ENCODE results near the gene GRWD1.

The GRWD1 gene

GRCh38 chr19:48499316-48500090 is 53.7 kb downstream of the GRWD1 start:
- DNase-seq = no peak

DNA sequence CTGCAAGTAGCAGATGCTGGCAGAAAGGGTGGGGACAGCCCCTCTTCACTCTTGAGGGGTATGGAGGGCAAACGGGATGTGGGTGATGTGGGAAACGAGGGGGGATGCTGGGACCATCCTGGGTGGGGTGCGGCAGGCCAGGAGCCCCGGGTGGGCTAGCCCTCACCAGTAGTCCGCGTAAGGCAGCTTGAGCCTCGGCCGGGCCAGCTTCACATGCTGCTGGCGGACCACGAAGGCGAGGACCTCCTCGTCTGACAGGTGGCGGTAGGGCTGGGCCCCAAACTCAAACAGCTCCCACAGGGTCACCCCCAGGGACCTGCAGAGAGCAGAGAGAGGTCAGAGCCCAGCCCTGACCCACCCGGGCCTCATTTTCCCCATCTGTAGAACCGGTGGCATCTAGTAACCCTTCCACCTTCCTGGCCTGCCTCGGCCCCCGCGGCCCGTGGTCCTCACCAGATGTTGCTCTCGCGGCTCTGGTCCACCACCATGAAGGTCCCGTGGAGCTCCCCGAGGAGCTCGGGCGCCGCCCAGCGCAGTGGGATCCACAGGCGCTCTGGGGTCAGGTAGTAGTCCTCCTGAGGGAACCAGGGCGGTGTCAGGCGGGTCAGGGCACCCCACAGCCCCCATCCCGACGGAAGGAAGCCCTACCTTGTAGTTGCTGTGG is 55.2 kb downstream of the GRWD1 start:
- DNase-seq = no peak

DNA sequence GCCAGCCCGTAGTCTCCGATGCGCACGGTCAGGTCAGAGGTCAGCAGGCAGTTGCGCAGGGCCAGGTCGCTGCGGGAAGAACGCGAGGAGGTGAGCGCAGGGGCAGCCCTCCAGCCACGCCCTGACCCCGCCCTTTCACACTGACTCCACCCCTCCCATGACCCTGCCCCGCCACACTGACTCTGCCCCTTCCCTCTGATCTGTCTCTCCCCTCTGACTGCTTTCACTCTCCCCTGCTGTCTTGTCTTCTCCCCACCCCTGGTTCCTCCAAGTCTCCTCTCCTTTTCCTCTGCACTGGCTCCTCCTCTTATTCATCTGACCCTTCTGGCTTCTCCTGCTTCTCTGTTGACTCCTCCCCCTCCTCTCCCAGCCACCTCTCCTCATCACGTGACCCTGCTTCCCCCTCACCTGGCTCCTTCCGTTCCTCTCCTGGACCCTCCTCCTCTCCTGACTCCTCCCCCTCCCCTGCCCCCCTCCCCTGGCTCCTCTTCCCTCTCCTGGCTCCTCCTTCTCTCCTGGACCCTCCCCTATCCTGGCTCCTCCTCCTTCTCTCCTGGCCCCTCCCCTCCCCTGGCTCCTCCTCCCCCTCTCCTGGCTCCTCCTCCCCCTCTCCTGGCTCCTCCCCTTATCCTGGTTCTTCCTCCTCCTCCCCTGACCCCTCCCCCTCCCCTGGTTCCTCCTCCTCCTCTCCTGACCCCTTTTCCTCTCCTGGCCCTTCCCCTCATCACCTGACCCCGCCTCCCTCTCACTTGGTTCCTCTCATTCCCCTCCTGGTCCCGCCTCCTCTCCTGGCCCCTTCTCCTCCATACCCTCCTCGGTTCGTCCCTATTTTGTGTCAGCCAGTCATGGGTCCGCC is 55.9 kb downstream of the GRWD1 start:
- DNase-seq = peak; percentile 84 to 86

DNA sequence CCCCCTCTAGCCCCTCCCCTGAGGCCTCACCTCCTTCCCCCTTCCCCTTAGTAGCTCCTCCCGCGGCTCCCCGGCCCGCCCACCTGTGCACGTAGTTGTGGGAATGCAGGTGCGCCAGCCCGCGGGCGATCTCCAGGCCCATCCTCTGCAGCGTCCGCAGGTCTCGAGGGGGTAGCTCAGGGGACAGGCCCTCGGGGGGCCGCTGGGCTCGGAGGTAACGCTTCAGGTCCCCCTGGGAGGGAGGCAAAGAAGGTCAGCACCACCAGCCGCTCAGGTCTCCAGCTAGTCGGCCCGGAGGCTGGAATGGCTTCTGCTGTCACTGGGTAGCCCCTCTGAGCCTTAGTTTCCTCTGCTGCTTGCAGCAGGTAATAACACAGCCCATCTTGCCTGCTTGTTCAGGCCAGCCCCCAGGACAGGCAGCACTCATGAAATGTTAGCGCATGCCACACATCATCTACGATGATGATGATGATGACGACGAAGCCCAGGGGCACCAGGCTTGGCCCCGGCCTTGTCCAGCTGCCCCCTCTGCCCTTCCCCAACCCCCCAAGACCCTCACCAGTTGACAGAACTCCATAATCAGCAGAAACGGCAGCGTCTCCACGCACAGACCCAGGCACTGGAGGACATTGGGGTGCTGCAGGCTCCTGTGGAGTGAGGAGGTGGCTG is 56.7 kb downstream of the GRWD1 start:
- DNase-seq = no peak

GRCh38 chr19:48506138-48506733 is 60.5 kb downstream of the GRWD1 start:
- DNase-seq = peak in 1 of 2 donors; percentile 76
